ENCODE data around the gene PEAK1.

Gene PEAK1

DNA sequence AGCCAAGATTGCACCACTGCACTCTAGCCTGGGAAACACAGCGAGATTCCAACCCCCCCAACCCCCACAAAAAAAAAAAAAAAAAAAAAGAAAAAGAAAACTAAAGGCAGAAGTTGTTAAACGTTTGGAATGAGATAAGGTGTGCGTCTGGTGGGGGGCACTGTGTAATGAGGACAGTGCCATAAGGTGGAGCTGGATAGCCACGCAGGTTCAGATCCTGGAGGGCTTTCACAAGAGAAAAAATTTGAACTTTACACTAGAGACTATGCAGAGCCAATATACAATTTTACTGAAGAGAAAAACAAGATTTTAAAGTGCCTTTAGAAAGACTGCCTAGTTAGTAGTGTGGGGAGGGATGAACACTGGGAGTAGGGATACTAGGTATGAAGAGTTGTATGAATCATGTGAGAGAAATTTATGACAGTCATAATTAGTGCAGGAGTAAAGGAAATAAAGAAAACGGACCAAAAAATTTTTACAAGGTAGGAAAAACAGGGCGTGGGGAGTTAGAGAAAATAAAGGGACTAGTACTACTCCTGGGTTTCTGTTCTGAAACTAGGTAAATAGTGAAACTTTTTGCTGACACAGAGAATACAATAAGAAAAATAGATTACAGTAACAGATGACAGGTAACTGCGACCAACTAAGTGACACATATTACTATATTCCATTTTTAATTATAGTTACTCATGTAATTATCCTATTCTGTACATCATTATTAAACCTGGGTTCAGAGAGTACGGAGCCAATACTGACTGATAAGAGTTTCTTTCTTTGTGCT lies 108.1 kb downstream of the PEAK1 start:
- Mint-ChIP-seq H3K4me1 (peaks cover 34% of the 10 kb centered on the region), H3K4me3 (no peak overlapping the region), H3K27me3 (ENCODE audit: low read depth, poor library complexity) (no peaks in the 10 kb centered on the region), H3K27ac (no peak overlapping the region), H3K36me3 (ENCODE audit: low read depth) (no peaks in the 10 kb centered on the region), H3K9me3 (no peaks in the 10 kb centered on the region)
- no peak for TF ChIP-seq CTCF (IDR thresholded peaks at IDR 0.05)
- DNase-seq: no peak

GRCh38 chr15:77311020-77311419 lies 108.9 kb downstream of the PEAK1 start:
- Mint-ChIP-seq H3K4me1 (peaks cover 34% of the 10 kb centered on the region), H3K4me3 (no peak overlapping the region)
- TF ChIP-seq CTCF (IDR thresholded peaks at IDR 0.05): no peak

GRCh38 chr15:77309392-77309791 lies 110.5 kb downstream of the PEAK1 start:
- DNase-seq: no peak
- H3K9me3 Mint-ChIP-seq: no peaks in the 10 kb centered on the region
- no peak for TF ChIP-seq CTCF (IDR thresholded peaks at IDR 0.05)
- H3K36me3 Mint-ChIP-seq (ENCODE audit: low read depth): no peaks in the 10 kb centered on the region
- no peak overlapping the region for H3K27ac Mint-ChIP-seq
- no peak overlapping the region for H3K4me3 Mint-ChIP-seq
- no peaks in the 10 kb centered on the region for H3K27me3 Mint-ChIP-seq (ENCODE audit: low read depth, poor library complexity)
- peaks cover 34% of the 10 kb centered on the region for H3K4me1 Mint-ChIP-seq

More at GRCh38 chr15:77311020-77311419, 108.9 kb downstream of the PEAK1 start:
- H3K36me3 Mint-ChIP-seq (ENCODE audit: low read depth): no peaks in the 10 kb centered on the region
- no peak overlapping the region for H3K27ac Mint-ChIP-seq
- no peak for DNase-seq
- H3K27me3 Mint-ChIP-seq (ENCODE audit: low read depth, poor library complexity): no peaks in the 10 kb centered on the region
- no peaks in the 10 kb centered on the region for H3K9me3 Mint-ChIP-seq

- H3K27me3 Mint-ChIP-seq (ENCODE audit: low read depth, poor library complexity): no peaks in the 10 kb centered on the region
- DNase-seq: no peak
- H3K9me3 Mint-ChIP-seq: no peaks in the 10 kb centered on the region
- no peaks in the 10 kb centered on the region for H3K36me3 Mint-ChIP-seq (ENCODE audit: low read depth)
- no peak overlapping the region for H3K27ac Mint-ChIP-seq
- H3K4me1 Mint-ChIP-seq: peaks cover 26% of the 10 kb centered on the region
- H3K4me3 Mint-ChIP-seq: no peak overlapping the region
- TF ChIP-seq CTCF (IDR thresholded peaks at IDR 0.05): no peak
Observed at GRCh38 chr15:77305953-77306352, 114.0 kb downstream of the PEAK1 start.

- Mint-ChIP-seq H3K4me1 (no peaks in the 10 kb centered on the region), H3K36me3 (ENCODE audit: low read depth) (no peaks in the 10 kb centered on the region), H3K27ac (no peak overlapping the region), H3K27me3 (ENCODE audit: low read depth, poor library complexity) (no peaks in the 10 kb centered on the region), H3K4me3 (no peak overlapping the region), H3K9me3 (no peaks in the 10 kb centered on the region)
- TF ChIP-seq CTCF (IDR thresholded peaks at IDR 0.05): no peak
- no peak for DNase-seq
Observed at GRCh38 chr15:77296773-77297337, 123.0 kb downstream of the PEAK1 start.

DNA sequence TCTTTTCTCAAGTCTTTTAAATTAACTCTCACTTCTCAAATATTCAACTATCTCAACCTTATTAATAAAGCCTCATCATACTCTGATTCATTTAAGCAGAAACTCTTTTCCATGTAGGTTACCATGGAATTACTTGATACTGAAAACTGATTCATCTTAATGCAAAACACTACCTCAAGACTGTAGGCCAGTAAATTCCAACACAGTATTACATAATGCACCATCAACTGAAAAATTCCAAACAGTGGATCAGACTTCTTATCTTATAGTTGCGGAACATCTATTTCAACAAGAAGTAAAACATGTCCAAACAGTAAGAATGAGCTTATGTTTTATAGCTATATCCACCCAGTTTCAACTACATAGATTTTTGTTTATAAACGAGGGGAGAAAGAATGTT lies 124.5 kb downstream of the PEAK1 start:
- no peak overlapping the region for H3K4me3 Mint-ChIP-seq
- no peaks in the 10 kb centered on the region for H3K36me3 Mint-ChIP-seq (ENCODE audit: low read depth)
- no peak overlapping the region for H3K27ac Mint-ChIP-seq
- no peaks in the 10 kb centered on the region for H3K9me3 Mint-ChIP-seq
- no peaks in the 10 kb centered on the region for H3K4me1 Mint-ChIP-seq
- no peak for DNase-seq
- TF ChIP-seq CTCF (IDR thresholded peaks at IDR 0.05): no peak
- no peaks in the 10 kb centered on the region for H3K27me3 Mint-ChIP-seq (ENCODE audit: low read depth, poor library complexity)
